GM18505 (cell line): ENCODE data around the gene GHRHR.

ENCODE experiments used
- ATAC-seq: cut with Tn5 transposase; IDR thresholded peaks from one replicate; pipeline ENCODE4 v1.9.1; 2021; ENCODE audit not compliant: unreplicated experiment
- POLR2A ChIP-seq: IDR thresholded peaks from 4 replicates; pipeline ENCODE4 v1.6.1; 2011; ENCODE audit warnings: borderline replicate concordance; ENCODE audit not compliant: insufficient read depth, insufficient read length; ENCODE audit errors: extremely low read depth

The GHRHR gene

GRCh38 chr7:30968747-30969603 lies 5.2 kb downstream of the GHRHR start:
- no peak for TF ChIP-seq POLR2A
- ATAC-seq: no peak

GRCh38 chr7:30969604-30969970 lies 5.8 kb downstream of the GHRHR start:
- ATAC-seq: no peak
- TF ChIP-seq POLR2A: no peak

GRCh38 chr7:30970074-30970473 lies 6.3 kb downstream of the GHRHR start:
- no peak for TF ChIP-seq POLR2A
- no peak for ATAC-seq

- TF ChIP-seq POLR2A: no peak
- ATAC-seq: no peak
Observed at GRCh38 chr7:30970594-30971094, 6.9 kb downstream of the GHRHR start.

- no peak for ATAC-seq
- no peak for TF ChIP-seq POLR2A
Observed at GRCh38 chr7:30971440-30971839, 7.7 kb downstream of the GHRHR start.

GRCh38 chr7:30971840-30972563 lies 8.2 kb downstream of the GHRHR start:
- no peak for ATAC-seq
- no peak for TF ChIP-seq POLR2A

GRCh38 chr7:30973292-30973691 lies 9.5 kb downstream of the GHRHR start:
- no peak for TF ChIP-seq POLR2A
- no peak for ATAC-seq

GRCh38 chr7:30973791-30974604 lies 10.2 kb downstream of the GHRHR start:
- TF ChIP-seq POLR2A: no peak
- no peak for ATAC-seq

GRCh38 chr7:30974605-30975255 lies 11.0 kb downstream of the GHRHR start:
- TF ChIP-seq POLR2A: no peak
- peak; percentile 92 for ATAC-seq

GRCh38 chr7:30975256-30975899 lies 11.6 kb downstream of the GHRHR start:
- no peak for TF ChIP-seq POLR2A
- no peak for ATAC-seq

- no peak for TF ChIP-seq POLR2A
- ATAC-seq: no peak
Observed at GRCh38 chr7:30976381-30976780, 12.6 kb downstream of the GHRHR start.

- TF ChIP-seq POLR2A: no peak
- no peak for ATAC-seq
Observed at GRCh38 chr7:30977222-30977621, 13.5 kb downstream of the GHRHR start.
